C4-2B (cell line): ENCODE results near the gene XPR1.

Experiments used
- CTCF ChIP-seq: fragments of 450-650 bp; conservative IDR thresholded peaks from 2 replicates; pipeline ENCODE4 v1.5.1; 2017; ENCODE audit warnings: mild to moderate bottlenecking
- ZFX ChIP-seq: fragments of 450-650 bp; IDR thresholded peaks from 2 replicates; pipeline ENCODE4 v1.6.1; 2017

GRCh38 chr1:180724055-180724454 is 92.2 kb downstream of the XPR1 start:
- TF ChIP-seq CTCF = no peak
- TF ChIP-seq ZFX = no peak
